Sigmoid colon (tissue), 7 donors: Measurements from ENCODE around the gene PHKB. TPM values are rescaled to one million over a fixed set of nuclear protein-coding genes. Genes with fewer than 3 reads are reported as not detected.

Experiments used
- DNase-seq: peaks from one replicate; pipeline ENCODE4 v3.0.0-alpha.2; 2019
- H3K27ac ChIP-seq, 4 donors: fragments of 200-600 bp; sonication (generic); one replicate each; pipeline ENCODE4 v1.5.1; 2016 to 2019; ENCODE audit warnings: mild to moderate bottlenecking in 1 of 4
- H3K27me3 ChIP-seq, 3 donors: fragments of 200-600 bp; sonication (generic); one replicate each; pipeline ENCODE4 v1.5.1; 2019; ENCODE audit warnings: mild to moderate bottlenecking in 1 of 3
- H3K36me3 ChIP-seq, 4 donors: fragments of 200-600 bp; sonication (generic); one replicate each; pipeline ENCODE4 v1.5.1; 2016 to 2019
- H3K4me1 ChIP-seq, 4 donors: fragments of 200-600 bp; sonication (generic); one replicate each; pipeline ENCODE4 v1.5.1; 2017 to 2019
- H3K4me3 ChIP-seq, 4 donors: fragments of 200-600 bp; sonication (generic); one replicate each; pipeline ENCODE4 v1.5.1; 2017 to 2019; ENCODE audit warnings: mild to moderate bottlenecking in 2 of 4, moderate library complexity in 1 of 4
- H3K9me3 ChIP-seq, 4 donors: fragments of 200-600 bp in 3 of 4; sonication (generic) in 3 of 4; one replicate each; pipeline versions ENCODE4 v1.5.1 to v1.6.1; 2013 to 2019
- EP300 ChIP-seq, 4 donors: sonication (generic); formaldehyde crosslinking; IDR thresholded peaks; one replicate each; pipeline ENCODE4 v1.6.1; 2017; ENCODE audit warnings: antibody characterized with exemption in 4 of 4
- POLR2A ChIP-seq, 2 donors: fragments of 450-650 bp; IDR thresholded peaks; one replicate each; pipeline ENCODE4 v1.6.1; 2016; ENCODE audit warnings: antibody characterized with exemption in 2 of 2, mild to moderate bottlenecking in 2 of 2, moderate library complexity in 2 of 2
- POLR2AphosphoS5 ChIP-seq, 4 donors: sonication (generic); formaldehyde crosslinking; IDR thresholded peaks; one replicate each; pipeline ENCODE4 v1.6.1; 2017; ENCODE audit warnings: antibody characterized with exemption in 4 of 4
- WGBS, 2 donors: extraction: QIAGEN DNeasy Blood & Tissue Kit; methylation state at CpG; one replicate each; pipeline ENCODE4 v1.1.7; 2013; 5-methylcytosine and 5-hydroxymethylcytosine counted together
- intact Hi-C: fragments of 100-400 bp; cut with DNase I; formaldehyde crosslinking; loops from one replicate; pipeline ENCODE4 v1.15.1; 2023
- polyA plus RNA-seq, 3 donors: library from polyadenylated mRNA; stranded (reverse); fragments of 200-250 nt; gene quantifications; one replicate each; pipeline ENCODE4 v1.2.3, GENCODE V29; 2013
- total RNA-seq, 4 donors: library from RNA; depleted of rRNA; stranded (reverse); fragments of >200 nt; gene quantifications; one replicate each; pipeline ENCODE4 v1.1.0, GENCODE V29; 2016
- TF ChIP-seq, protein P1 (sequence below), 4 experiments: fragments of 450-650 bp in 3 of 4; fragments of 200-600 bp in 1 of 4; IDR thresholded peaks; one replicate each; pipeline ENCODE4 v1.5.1; 2016 to 2019; ENCODE audit warnings: antibody characterized with exemption in 4 of 4, mild to moderate bottlenecking in 3 of 4, moderate library complexity in 2 of 4
- donor health status: healthy with polysubstance abuse.
- donor health status: Bipolar disorder and iron deficiency.
- donor health status: healthy.

The PHKB gene
- total and polyA plus RNA-seq, 7 donors = 24.6 to 95.6 (median 60.5) TPM

DNA sequence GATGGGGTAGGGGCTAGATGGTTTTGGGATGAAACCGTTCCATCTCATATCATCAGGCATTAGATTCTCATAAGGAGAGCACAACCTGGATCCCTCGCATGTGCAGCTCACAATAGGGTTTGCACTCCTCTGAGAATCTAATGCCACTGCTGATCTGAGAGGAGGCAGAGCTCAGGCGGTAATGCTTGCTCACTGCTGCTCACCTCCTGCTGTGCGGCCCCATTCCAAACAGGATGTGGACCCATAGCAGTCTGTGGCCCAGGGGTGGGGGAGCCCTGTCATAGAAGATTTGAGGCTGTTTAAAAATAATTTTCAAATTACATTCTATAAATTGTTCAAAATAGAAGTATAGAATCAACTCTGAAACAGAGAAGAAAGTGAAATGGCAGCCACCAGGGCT lies 50.8 kb downstream of the PHKB start:
- TF ChIP-seq, protein P1, sequence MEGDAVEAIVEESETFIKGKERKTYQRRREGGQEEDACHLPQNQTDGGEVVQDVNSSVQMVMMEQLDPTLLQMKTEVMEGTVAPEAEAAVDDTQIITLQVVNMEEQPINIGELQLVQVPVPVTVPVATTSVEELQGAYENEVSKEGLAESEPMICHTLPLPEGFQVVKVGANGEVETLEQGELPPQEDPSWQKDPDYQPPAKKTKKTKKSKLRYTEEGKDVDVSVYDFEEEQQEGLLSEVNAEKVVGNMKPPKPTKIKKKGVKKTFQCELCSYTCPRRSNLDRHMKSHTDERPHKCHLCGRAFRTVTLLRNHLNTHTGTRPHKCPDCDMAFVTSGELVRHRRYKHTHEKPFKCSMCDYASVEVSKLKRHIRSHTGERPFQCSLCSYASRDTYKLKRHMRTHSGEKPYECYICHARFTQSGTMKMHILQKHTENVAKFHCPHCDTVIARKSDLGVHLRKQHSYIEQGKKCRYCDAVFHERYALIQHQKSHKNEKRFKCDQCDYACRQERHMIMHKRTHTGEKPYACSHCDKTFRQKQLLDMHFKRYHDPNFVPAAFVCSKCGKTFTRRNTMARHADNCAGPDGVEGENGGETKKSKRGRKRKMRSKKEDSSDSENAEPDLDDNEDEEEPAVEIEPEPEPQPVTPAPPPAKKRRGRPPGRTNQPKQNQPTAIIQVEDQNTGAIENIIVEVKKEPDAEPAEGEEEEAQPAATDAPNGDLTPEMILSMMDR (IDR thresholded peaks at IDR 0.05) = no peak
- TF ChIP-seq POLR2AphosphoS5 (IDR thresholded peaks at IDR 0.05) (no peak), POLR2A (IDR thresholded peaks at IDR 0.05) (no peak), EP300 (IDR thresholded peaks at IDR 0.05) (no peak)
- no peaks in the 10 kb centered on the region for H3K4me1 ChIP-seq
- H3K36me3 ChIP-seq = peaks cover 0 to 70% (median 21%) of the 10 kb centered on the region in 4 donors
- H3K27me3 ChIP-seq = no peaks in the 10 kb centered on the region
- H3K4me3 ChIP-seq = no peak overlapping the region
- DNase-seq = no peak
- intact Hi-C loops = no loop called here
- no peaks in the 10 kb centered on the region for H3K9me3 ChIP-seq
- no peak overlapping the region for H3K27ac ChIP-seq
- WGBS, 2 donors = 97% methylated on average over 4 of the region's 4 CpGs

DNA sequence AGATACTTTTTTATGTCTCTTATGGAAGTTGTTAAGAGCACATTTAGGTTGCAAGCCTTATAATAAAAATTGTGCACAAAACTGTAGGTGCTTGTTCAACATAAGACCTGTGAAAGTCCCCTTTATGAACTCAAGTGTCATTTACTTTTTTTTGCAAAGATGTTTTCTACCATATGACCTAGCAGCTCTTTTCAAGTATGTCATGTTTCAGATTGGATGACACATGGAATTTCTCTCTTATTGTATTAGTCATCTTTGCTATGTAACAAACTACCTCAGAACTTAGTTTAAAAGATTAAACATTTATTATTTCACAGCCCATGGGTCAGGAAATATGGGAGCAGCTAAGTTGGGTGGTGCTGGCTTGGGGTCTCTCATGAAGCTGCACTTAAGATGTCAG lies 57.9 kb downstream of the PHKB start:
- intact Hi-C loops = no loop called here
- H3K27ac ChIP-seq = no peak overlapping the region
- H3K4me1 ChIP-seq = peaks cover 0 to 18% (median 10%) of the 10 kb centered on the region in 4 donors
- H3K9me3 ChIP-seq = no peaks in the 10 kb centered on the region
- no peak for TF ChIP-seq POLR2A (IDR thresholded peaks at IDR 0.05)
- TF ChIP-seq, protein P1 (IDR thresholded peaks at IDR 0.05) = no peak
- no peak for TF ChIP-seq EP300 (IDR thresholded peaks at IDR 0.05)
- TF ChIP-seq POLR2AphosphoS5 (IDR thresholded peaks at IDR 0.05) = no peak
- no peaks in the 10 kb centered on the region for H3K27me3 ChIP-seq
- no peak for DNase-seq
- H3K4me3 ChIP-seq = no peak overlapping the region
- peaks cover 0 to 49% (median 7%) of the 10 kb centered on the region in 4 donors for H3K36me3 ChIP-seq

DNA sequence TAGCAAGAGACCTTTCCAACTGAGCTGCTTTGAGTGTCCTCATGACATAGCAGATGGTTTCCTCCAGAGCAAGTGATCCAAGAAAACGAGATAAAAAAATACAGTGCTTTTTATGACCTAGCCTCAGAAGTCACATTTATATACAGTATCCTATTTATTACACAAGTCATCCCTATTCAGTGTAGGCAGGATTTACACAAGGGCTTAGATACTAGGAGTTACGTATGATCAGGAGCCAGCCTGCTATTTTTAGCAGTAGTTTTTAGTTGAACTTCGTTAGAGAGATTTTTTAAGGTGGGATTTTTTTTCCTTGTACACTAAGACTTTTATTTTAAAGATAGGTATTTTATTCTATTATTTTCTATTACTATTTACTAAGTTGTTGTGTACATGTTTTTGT lies 58.4 kb downstream of the PHKB start:
- 69 to 80% methylated on average over 3 of the region's 3 CpGs for WGBS, 2 donors

DNA sequence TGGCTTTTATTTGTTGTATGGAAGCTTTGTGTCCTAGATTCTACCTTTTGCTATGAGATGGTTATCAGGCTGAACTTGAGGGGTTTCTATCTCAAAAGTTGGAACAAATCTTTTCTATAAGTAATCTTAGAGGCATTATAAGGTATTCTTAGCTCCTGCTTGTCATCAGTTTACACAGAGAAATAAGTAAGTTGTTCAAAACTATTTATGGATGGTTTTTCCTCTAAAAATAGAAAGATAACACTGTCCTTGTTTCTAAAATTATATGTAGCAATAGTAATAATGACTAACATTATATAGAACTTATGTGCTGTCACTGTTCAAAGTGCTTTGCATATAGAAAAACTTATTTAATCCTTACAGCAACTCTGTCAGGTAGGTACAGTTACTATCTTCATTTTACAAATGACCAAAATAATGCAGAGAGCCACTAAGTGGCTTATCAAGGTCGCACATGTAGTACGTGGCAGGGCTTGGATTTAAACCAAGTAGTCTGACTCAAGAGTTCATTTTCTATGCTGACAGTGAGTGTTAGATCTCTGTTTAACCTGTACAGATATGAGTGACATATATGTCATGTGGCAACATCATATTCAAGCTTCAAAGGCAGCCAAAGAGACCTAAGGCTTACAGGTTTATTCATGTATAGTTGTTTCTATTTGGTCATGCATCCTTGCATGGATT lies 59.0 kb downstream of the PHKB start:
- no peak overlapping the region for H3K4me3 ChIP-seq
- intact Hi-C loops = no loop called here
- no peak for DNase-seq
- H3K27me3 ChIP-seq = no peaks in the 10 kb centered on the region
- H3K36me3 ChIP-seq = peaks cover 0 to 40% (median 4%) of the 10 kb centered on the region in 4 donors
- peaks cover 0 to 18% (median 10%) of the 10 kb centered on the region in 4 donors for H3K4me1 ChIP-seq
- H3K9me3 ChIP-seq = no peaks in the 10 kb centered on the region
- no peak for TF ChIP-seq POLR2AphosphoS5 (IDR thresholded peaks at IDR 0.05)
- no peak for TF ChIP-seq EP300 (IDR thresholded peaks at IDR 0.05)
- no peak overlapping the region for H3K27ac ChIP-seq
- 88 to 89% methylated on average over 2 of the region's 2 CpGs for WGBS, 2 donors

More for the DNA sequence above, 58.4 kb downstream of the PHKB start:
- H3K27ac ChIP-seq = no peak overlapping the region
- intact Hi-C loops = no loop called here
- no peak overlapping the region for H3K4me3 ChIP-seq
- peaks cover 0 to 18% (median 10%) of the 10 kb centered on the region in 4 donors for H3K4me1 ChIP-seq
- no peaks in the 10 kb centered on the region for H3K9me3 ChIP-seq
- no peaks in the 10 kb centered on the region for H3K27me3 ChIP-seq
- H3K36me3 ChIP-seq = peaks cover 0 to 44% (median 4%) of the 10 kb centered on the region in 4 donors
- TF ChIP-seq POLR2AphosphoS5 (IDR thresholded peaks at IDR 0.05) = no peak
- no peak for TF ChIP-seq EP300 (IDR thresholded peaks at IDR 0.05)
- TF ChIP-seq POLR2A (IDR thresholded peaks at IDR 0.05) = no peak
- TF ChIP-seq, protein P1 (IDR thresholded peaks at IDR 0.05) = no peak
- DNase-seq = no peak

DNA sequence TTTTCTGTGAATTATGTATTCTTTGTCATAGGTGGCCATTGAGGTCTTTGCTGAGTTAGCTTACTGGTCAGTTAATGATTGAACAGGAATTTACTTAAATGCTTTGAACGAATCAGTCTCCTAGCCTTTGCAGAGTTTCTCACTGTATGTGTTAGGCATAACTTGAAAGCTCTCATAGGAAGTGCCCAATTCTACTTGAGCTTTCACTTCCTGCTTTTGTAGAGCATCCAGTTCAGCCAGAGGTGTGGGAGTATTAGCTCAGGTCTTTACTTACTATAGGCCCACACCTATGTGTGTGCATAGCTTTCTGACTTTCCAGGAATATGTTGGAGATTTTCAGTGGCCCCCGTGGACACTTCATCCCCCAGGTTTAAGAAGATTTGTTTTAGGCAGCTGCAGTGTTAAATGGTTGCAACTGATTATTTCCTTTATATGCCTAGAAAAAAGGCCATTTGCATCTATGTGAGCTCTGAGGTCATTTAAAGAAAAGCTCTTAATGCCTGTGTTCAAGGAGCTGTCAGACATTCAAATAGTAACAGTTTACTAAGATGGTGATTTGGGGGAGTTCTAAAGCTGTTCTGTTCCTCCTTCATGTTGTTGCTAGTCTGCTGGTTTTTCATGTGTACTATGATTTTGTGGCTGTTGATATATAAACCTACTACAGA lies 62.3 kb downstream of the PHKB start:
- Histone ChIP-seq H3K4me3 (no peak overlapping the region), H3K9me3 (no peaks in the 10 kb centered on the region), H3K4me1 (peaks cover 0 to 18% (median 10%) of the 10 kb centered on the region in 4 donors), H3K27me3 (no peaks in the 10 kb centered on the region), H3K36me3 (peaks cover 0 to 7% (median 2%) of the 10 kb centered on the region in 4 donors), H3K27ac (no peak overlapping the region)
- no peak for DNase-seq
- 52 to 65% methylated on average over 2 of the region's 2 CpGs for WGBS, 2 donors
- intact Hi-C loops = no loop called here
- no peak for TF ChIP-seq POLR2AphosphoS5 (IDR thresholded peaks at IDR 0.05)
